NCI-H1048 (cell line): Measurements from ENCODE around the gene EFNA5.

Source experiments
- DNase-seq: peaks from one replicate; lab custom pipeline; 2025; lab: John Stamatoyannopoulos, UW

EFNA5 gene

DNA sequence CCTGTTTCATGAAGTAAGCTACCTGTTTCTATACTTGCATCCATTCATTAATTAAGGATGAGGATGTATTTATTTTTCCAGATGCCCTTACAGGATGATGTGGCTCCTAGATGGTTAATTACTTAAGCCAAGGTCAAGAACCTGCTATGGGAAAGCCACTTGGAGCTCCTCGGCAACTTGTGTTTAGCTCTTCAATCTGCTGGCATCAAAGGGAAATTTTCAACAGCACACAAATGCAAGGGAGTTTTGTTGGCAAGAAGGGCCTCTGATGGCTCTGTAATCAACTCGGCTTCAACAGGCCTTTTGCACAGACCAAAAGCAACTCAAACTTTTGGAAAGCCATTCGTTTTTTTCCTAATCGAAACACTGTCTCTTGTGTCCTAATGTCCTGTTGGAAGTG is 125.3 kb downstream of the EFNA5 start:
- DNase-seq = no peak

DNA sequence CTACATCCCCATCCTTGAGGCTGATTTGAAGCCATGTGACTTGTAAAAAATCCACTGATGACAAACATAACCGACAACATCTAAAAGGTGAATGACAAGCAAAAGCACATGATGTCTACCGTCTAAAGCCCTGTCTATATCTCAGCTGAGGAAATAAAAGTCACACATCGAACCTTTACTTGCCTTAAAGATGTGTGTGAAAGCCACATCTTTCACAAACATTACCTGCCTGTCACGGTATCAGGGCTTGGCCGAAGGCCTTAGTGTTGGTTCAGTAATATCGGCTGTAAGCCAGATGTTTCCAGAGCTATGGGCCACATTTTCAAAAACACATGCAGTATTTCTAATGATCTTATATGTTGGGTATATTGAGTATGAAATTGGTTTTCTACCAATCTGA is 125.8 kb downstream of the EFNA5 start:
- DNase-seq = no peak

DNA sequence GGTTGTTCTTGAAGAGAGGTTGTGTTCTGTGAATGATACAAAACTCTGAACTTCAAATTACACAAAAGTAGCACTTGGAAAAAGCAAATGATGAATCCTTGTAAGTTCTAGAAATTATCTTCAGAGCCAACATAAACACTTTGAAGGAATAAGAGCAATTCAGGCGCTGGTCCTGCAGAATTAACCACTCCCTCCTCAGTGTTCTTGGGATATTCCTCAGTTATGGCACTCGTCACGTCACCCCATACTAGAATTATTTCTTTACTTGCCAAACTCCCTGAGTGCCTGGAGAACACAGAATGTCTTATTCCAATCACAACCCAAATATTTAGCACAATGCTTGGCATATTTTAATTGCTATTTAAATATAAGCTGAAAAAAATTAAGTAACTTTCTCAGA is 126.3 kb downstream of the EFNA5 start:
- no peak for DNase-seq

DNA sequence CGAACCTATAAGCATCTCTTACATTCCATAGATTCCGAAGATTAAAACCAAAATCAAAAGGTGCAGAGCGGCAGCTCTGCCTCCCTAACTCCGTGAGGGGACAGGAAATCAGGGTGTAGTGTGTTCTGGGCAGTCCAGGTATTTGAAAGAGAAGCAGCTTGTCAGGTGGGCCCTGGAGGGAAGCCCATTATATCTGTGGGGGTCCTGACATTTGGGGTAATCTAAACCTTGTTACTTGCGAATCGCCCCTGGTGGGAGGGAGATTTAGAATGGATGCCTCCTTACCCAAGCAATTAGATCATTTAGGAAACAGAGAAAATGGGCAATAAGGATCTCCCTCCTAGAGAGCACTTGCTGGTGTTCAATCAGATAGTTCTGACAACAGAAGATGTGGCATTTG is 126.9 kb downstream of the EFNA5 start:
- DNase-seq = no peak

DNA sequence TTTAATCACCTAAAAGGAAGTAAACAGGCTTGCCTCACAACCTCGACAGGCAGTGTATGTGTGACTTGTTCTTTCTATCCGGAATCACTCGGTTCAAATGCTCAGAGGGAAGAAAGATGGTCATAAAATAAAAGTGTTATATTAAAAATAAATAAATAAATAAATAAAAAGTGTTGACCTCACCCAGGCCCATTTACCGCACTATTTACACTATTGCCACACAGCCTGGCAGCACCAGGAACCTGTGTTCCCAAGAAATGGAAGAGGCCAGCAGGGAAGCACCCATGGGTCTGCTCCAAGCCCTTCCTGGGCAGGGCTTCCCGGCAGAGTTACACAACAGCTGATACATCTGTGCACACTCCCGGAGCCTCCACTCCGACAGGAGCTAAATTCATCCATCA is 127.9 kb downstream of the EFNA5 start:
- DNase-seq = no peak

DNA sequence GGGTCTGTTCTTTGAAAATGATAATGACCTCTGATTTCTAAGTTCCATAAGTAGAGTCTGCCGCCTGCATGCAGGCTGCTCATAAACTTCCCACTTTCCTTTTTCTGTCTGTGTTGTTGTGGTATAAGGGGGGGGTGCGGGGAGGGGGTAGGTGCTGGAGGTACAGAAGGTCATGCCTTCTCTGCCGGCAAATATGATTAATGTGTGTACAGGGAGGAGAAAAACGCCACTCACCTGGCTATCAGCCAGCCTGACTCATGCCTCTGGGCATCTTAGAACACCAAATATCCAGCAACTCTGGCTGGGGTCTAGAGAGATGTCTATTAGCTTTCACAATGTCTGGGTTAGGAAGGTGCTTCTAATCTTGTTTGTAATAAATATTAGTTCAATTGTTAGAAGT is 128.3 kb downstream of the EFNA5 start:
- DNase-seq = no peak

DNA sequence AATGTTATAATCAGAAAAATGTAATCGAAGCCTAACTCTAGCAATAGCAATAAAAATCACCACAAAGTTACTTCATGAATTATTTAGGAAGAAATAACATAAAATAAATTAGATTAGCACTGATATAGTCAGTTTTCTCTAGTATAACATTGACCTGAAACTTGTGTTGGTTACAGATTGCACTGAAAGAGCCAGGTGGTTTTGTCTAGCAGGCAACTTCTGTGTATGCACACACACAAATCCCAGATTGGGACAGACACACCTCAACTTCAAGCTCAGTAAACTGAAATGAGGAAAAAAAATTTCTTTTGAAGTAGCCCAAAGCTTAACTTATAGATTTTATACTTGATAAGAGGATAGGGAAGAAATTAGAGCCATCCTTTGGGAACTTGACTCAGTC is 129.3 kb downstream of the EFNA5 start:
- DNase-seq = no peak

DNA sequence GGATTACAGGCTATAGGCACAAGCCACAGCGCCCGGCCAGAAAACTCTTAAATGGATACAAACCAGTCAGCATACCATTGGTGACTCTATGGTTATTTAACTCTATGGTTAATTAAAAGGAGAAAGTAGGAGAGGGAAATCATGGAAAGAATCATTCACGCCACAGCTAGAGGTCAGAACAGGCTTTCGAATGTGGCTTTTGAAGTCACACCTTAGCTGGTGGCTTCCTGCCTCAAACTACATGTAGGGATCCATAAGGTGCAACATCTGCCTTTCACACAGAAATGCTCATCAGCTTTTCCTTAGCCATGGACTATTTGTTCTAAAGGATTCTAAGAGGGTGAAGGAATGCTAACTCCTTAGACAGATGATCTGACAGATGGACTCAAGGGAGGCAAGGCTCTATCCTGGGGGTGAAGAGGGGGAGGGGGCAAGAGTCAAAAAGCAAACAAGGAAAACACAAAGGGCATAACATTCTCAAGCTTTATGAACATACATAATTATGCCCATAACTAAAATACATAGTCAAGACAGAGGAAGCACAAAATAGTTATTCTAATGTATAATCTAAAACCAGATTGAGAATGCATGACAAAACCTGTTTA is 130.9 kb downstream of the EFNA5 start:
- DNase-seq = no peak

DNA sequence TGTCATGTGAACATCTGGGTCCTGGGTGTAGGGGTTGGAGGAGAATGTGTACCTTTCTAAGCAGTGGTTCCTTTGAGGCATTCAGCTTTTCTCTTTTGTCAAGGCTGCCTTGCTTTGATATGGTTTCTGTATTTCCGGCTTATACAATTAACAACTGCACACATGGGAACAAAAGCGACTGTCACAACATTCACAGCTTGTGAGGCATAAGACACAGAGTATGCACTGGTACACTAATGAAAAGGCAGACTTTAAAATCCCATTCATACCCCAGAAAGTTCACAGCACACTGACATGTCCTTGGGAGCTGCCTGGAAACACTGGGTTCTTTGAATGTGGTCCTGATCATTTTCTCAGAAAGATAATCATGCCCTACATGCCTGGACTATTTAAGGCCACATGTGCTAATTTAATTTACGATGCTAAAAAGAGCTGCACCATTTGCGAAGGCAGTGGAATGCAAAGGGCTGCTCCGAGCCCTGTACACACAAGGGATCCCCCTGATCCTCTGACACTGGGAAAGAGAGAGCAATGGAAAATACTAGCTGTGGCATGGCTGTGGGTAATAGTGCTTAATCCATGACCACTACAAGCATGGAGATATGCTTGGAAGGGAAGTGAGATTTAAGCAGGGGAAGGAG is 131.8 kb downstream of the EFNA5 start:
- no peak for DNase-seq

DNA sequence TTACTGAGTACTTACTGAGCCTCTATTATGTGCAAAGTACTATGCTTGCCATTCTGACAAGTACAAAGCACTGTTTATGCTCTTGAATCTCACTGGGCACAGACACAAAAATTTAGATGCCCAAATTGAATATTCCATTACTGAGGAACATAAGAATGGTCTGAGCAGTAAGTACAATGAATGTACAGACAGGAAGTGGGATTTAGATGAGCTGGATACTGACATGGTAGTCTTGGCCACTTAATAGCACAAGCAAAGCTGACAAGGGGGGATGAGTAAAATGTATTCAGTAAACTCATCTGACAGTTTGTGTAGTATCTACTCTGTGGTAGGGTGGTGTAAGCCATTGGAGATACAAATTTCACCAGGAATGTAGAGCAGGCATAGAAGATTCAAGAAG is 132.4 kb downstream of the EFNA5 start:
- no peak for DNase-seq

DNA sequence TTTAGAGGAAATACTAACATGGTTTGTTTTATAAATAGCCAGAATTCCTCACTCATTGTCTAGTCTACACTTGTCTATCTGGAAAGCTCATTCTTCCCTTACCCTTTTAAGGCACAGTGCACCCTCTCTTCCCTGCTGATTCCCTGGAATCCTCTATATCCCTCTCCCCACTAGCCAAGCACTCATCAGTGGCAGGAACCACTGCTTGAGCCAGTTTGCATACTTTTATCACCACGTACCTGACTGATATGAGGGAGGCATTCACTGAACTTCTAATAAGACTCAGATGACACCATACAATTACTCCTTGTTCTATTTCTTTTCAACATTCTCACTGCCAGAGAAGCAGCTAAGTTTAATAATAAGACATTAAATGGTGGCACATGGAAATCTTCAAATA is 134.9 kb downstream of the EFNA5 start:
- no peak for DNase-seq

DNA sequence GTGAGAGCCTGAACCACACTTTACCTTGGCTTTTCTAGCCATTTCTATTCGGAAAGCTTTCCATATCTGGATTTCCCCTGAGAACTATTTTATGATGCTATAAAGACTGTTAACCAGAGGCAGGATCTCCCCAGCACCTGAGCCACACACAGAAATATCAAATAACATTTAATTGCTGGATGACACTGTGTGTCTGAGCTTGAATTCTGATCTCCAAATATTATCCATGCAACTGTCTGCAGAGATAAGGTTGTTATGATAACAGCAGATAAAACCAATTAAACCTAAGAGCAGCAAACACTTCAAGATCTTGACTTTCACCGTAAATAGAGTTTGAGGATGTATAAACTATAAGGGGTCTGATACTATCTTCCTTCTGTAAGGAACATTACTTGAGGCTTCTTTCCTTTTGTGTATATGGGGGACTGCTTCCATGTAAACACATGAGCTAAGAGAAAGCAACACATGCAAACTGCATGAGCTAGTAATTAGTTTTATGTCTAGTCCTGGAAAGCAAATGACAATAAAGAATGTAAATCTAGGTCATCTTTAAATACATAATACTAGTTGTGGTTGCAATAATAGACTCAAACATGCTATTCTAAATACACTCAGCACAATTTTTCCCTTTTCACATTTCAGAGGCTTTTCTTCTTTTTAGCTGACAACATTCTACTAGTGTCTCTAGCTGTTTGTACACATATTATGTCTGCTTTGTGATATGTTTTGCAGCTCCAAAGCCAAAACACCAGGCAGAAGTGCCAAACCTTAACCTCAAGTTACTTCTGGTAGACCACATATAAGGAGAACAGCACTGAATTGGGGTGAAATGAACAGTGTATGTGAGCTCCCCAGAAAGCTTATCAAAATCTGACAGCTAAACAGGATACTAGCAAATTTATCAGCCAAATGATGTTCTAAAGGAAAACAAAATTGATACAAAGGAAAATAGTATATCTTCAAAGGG is 136.5 kb downstream of the EFNA5 start:
- no peak for DNase-seq

DNA sequence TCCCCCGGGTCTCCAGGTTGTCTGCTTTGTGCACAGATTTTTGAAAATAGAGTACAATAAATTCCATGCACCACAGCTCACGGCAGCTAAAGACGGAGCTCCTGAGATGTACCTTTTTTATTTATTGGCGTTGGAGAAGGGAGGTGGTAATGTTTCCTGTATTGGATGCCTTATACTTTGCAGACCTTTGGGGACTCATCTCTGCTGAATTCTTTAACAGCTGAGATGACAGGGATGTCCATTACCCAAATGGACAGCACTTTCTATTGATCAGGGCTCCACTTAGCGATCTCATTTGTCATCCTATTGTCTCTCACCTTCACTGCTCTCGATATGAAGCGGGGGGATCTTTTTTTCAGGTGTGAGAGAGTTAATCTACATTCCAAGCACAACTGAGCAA is 137.8 kb downstream of the EFNA5 start:
- no peak for DNase-seq

DNA sequence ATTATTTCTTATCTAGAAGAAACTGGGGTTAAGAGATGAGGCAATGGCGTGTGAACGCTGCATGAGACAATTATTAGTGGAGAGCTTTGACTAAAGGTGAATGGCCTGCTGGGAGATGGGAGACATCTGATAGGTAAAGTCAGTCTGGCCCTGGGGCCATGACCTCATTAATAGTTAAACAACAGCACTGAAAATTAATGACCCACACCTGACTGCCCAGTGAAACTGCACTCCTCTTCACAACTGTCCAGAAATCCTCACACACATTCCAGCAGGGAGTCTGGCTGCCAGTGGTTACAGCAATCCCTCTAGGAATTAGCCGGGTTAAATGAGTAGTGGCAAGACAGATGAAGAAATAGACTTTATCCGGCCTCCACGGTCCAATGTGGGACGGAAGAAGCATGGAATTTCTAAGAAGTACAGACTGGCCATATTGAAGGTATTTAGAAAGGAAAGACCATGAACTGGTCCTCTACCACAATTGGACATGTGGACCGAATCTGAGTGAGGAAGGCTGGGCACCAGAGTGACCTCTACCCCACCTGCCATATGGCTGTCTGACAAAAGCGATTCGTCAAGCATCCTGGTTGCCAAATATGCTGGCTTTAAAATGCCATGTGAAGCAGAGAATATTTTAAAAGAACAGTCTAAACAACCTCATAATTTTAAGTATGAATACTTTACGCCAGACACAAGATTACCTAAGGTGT is 138.4 kb downstream of the EFNA5 start:
- no peak for DNase-seq

DNA sequence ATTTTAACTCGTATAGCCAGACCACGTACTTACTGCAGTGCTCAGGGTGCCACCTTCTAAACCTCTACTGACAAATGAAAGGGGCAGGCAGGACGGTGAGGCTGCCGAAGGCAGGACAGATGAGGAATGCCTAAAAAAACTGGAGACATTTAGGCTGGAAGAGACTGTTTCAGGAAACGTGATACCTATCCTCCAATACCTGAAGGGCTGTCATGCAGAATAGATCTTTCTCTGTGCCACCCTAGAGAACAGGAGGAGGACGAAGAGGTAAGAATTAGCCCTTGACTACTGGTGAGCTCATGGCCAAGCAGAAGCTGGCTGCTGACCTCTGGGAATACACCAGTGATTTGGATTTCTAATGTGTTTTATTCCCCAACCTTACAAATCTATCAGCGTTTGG is 139.4 kb downstream of the EFNA5 start:
- DNase-seq = no peak

DNA sequence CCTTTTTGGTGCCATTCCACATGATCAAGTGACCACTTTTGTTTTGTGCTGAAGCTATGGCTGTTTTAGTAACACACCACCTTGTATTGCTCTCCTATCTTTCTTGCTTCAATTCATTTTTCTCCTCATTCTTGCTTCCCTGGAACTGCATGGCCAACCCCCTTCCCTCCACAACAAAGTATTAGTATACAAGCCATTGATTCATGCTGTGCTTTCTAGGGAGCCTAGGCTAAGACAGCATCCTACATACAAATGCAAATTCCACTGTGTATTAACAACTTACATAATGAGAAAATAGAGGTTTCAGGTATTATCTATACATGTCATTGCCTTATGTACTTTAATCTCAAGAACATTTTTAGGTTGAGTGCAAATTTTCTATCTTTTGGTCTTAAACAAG is 141.1 kb downstream of the EFNA5 start:
- no peak for DNase-seq

DNA sequence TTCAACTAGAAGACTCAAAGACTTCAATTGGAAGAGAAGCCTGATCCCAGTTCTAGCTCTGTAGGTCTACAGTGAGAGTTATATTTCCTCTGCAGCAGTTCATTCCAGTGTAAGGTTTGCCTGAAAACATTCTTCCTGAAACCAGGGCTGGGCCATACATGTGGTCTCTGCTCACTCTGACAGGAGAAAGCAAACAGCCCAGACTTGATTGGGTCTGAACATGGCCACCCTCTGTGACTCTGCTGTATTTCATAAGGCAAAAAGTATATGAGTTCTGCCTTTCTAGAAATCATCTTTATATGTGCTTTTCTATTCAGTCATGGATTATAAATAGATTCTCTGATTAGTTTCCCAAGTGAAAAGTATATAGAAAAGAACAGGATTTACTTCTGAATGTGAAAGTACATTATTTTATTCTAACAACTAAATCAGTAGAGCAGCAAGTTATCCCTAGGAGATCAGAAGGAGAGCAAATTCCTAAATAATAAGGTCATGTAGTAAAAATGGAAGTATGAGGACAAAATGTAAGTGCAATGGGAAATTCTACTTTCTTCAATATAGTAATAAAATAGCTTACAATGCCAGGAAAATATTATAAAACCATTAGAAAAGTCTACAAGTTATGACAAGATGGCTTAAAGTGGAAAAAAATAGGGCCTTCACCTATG is 144.3 kb downstream of the EFNA5 start:
- no peak for DNase-seq

DNA sequence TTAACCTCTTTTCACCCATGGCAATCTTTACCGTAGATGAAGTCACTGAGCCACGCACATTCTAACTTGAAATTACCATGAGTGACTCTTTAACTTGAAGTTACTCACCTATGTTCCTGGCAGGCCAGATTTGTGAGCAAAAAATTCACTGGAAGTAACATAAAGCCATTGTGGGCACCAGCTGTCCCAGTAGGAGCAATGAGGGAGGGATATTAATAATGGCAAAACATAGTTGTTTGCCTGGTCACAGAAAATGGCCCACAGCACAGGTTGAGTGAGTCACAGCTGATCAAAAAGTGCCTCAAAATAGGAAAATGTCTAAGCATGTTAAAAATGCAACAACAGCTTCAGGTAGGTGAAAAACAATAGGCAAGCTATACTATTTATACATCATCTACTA is 146.6 kb downstream of the EFNA5 start:
- no peak for DNase-seq

DNA sequence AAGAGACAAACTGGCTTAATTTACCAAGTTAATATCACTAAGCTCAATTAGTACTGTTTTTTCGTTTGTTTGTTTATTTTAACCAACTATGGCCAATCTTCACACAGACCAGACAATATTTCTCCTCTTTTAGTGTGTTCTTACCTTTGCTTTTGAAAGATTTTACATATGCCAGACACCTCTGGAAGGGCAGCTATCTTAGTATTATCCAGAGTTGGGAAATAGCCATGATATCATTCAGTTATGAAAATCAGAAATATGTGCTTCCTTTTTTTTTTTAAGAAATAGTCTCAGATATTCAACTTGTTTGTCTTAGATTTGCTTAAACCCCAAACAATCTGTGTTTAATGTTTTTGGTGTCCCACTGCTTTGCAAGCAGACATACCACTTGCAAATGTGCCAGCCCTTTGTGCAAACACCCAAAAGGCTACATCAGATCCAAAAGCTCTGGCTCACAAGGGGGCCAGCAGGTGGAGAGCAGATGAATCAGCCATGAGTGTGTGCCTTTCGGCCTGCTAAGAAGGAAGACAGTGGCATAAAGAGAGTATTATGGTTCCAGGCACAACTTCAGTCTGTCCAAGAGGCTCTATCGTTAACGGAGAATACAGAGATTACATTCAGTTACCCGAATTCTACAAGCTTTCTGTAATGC is 147.6 kb downstream of the EFNA5 start:
- DNase-seq = no peak

DNA sequence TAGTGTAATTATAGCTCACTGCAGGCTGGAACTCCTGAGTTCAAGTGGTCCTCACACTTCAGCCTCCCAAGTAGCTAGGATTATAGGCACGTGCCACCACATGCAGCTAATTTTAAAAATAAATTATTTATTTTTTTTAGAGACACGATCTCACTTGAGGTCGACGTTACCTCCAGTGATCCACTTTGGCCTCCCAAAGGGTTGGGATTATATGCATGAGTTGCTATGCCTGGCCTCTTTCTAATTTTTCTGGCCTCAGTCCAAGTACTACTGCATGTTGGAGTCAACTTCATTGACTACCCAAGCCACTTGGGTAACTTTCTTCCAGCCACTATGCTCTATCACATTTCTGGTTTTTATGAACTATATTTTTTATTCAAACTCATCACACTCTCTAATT is 148.3 kb downstream of the EFNA5 start:
- DNase-seq = no peak

DNA sequence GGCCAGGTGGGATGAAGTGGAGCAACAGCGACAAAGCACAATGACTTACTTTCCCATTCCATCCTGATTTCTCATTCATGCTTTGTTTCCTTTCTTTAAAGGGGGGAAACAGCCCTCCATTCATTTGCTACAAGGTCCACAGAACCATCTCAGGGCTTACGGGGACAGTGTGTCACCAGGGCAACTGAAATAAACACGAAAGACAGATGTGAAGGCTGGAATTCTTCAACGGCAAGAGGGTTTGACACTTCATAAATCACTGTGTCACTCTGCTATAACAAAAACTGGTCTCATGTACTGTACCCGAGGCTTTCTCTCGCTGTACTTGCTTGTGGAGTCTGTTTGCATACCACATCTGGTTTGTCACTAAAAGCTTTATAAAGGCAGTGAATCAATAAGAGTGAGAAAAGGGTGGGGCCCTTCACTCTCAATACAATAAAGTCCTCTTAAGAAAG is 150.8 kb downstream of the EFNA5 start:
- DNase-seq = no peak
